ENCODE data around the gene ME3.
"Not testable (repeated sequence)": the region's sequence is repeated elsewhere in the genome, so short reads cannot be mapped to it uniquely, and the experiment has no call there.

ME3 gene

DNA sequence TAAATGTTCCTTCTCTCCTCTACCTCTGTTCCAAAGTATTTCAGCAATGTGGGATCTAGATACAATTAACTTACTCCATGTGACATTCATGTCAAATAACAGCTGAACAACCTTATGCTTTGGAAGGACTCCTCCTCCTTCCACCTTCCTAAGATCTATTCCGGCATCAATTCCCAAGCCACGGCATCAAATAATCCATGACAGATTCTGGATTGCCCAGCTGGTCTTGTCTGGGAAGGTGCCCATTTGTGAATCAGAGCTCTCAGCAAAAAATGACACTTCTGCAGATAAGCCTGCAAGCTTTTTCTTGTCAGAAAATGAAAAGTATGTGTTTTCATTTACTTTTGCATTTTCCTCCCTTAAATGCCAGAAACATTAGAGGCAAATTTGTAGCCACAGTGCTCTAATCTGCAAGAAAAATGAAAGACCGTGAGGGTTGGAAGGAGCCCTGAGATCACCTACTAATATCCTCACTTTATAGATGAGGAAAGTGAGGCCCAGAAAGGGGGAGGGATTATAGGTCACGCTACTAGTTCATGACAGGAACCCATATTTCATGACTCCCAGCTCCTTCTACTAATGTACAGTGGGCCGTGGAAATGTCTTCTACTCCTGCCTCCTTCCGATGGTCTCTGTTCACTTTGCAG is 124.0 kb downstream of the ME3 start:
- H4K5ac ChIP-seq (ENCODE audit: low read length), result no peak overlapping the region
- H2BK15ac ChIP-seq (replicated peaks; ENCODE audit: low read depth), result no peak overlapping the region
- no peak overlapping the region for H3K27ac ChIP-seq (ENCODE audit: low read depth, low read length)
- H3K27me3 ChIP-seq (ENCODE audit: insufficient read depth, low read length, poor library complexity), result no peaks in the 10 kb centered on the region
- no peaks in the 10 kb centered on the region for H3K79me1 ChIP-seq (ENCODE audit: low read length)
- H2BK5ac ChIP-seq (ENCODE audit: low read length), result no peak overlapping the region
- peaks cover 10% of the 10 kb centered on the region for H3K4me1 ChIP-seq (ENCODE audit: control insufficient read depth, low read depth, low read length)
- H3K4me3 ChIP-seq (ENCODE audit: low read length), result no peak overlapping the region
- WGBS (ENCODE audit: extremely low coverage, insufficient coverage, low lambda C conversion rate), result no CpG with 5 or more reads among the region's 6 CpGs
- H3K9ac ChIP-seq (ENCODE audit: low read length), result no peak overlapping the region
- H2AK5ac ChIP-seq (ENCODE audit: low read length), result no peak overlapping the region
- no peak overlapping the region for H2BK120ac ChIP-seq (ENCODE audit: low read depth, low read length)
- H3K36me3 ChIP-seq (ENCODE audit: control insufficient read depth, insufficient read depth, low read length), result no peaks in the 10 kb centered on the region
- no peak for DNase-seq
- no peak overlapping the region for H3K23ac ChIP-seq (ENCODE audit: low read length)
- no peak overlapping the region for H4K8ac ChIP-seq (ENCODE audit: low read depth, low read length)
- H3K56ac ChIP-seq (ENCODE audit: low read length), result no peak overlapping the region
- no peak overlapping the region for H3K4me2 ChIP-seq (ENCODE audit: low read length)
- H3K79me2 ChIP-seq (ENCODE audit: control insufficient read depth, insufficient read depth, low read length), result no peaks in the 10 kb centered on the region
- H3K4ac ChIP-seq (ENCODE audit: low read depth, low read length), result no peak overlapping the region
- H3K18ac ChIP-seq (ENCODE audit: low read length), result no peak overlapping the region

GRCh38 chr11:86547727-86548126 is 124.7 kb downstream of the ME3 start:
- Histone ChIP-seq H3K56ac (ENCODE audit: low read length) (no peak overlapping the region), H3K36me3 (ENCODE audit: control insufficient read depth, insufficient read depth, low read length) (no peaks in the 10 kb centered on the region), H3K79me2 (ENCODE audit: control insufficient read depth, insufficient read depth, low read length) (no peaks in the 10 kb centered on the region), H4K5ac (ENCODE audit: low read length) (no peak overlapping the region), H3K23ac (ENCODE audit: low read length) (no peak overlapping the region), H2BK15ac (replicated peaks; ENCODE audit: low read depth) (no peak overlapping the region), H3K4ac (ENCODE audit: low read depth, low read length) (no peak overlapping the region), H3K9ac (ENCODE audit: low read length) (no peak overlapping the region), H3K4me3 (ENCODE audit: low read length) (no peak overlapping the region), H3K79me1 (ENCODE audit: low read length) (no peaks in the 10 kb centered on the region), H3K27ac (ENCODE audit: low read depth, low read length) (no peak overlapping the region), H3K18ac (ENCODE audit: low read length) (no peak overlapping the region), H4K8ac (ENCODE audit: low read depth, low read length) (no peak overlapping the region), H3K4me1 (ENCODE audit: control insufficient read depth, low read depth, low read length) (peaks cover 10% of the 10 kb centered on the region), H2BK120ac (ENCODE audit: low read depth, low read length) (no peak overlapping the region), H2AK5ac (ENCODE audit: low read length) (no peak overlapping the region), H3K4me2 (ENCODE audit: low read length) (no peak overlapping the region), H2BK5ac (ENCODE audit: low read length) (no peak overlapping the region), H3K27me3 (ENCODE audit: insufficient read depth, low read length, poor library complexity) (no peaks in the 10 kb centered on the region)
- no peak for DNase-seq
- WGBS (ENCODE audit: extremely low coverage, insufficient coverage, low lambda C conversion rate), result no CpG with 5 or more reads among the region's 2 CpGs

- not testable (repeated sequence) for H3K36me3 ChIP-seq (ENCODE audit: control insufficient read depth, insufficient read depth, low read length); H3K27me3 ChIP-seq (ENCODE audit: insufficient read depth, low read length, poor library complexity); H3K23ac ChIP-seq (ENCODE audit: low read length); H3K27ac ChIP-seq (ENCODE audit: low read depth, low read length); H3K4ac ChIP-seq (ENCODE audit: low read depth, low read length); H4K8ac ChIP-seq (ENCODE audit: low read depth, low read length); H3K18ac ChIP-seq (ENCODE audit: low read length); H3K4me1 ChIP-seq (ENCODE audit: control insufficient read depth, low read depth, low read length); H3K79me1 ChIP-seq (ENCODE audit: low read length); H2BK15ac ChIP-seq (replicated peaks; ENCODE audit: low read depth); DNase-seq; H3K9ac ChIP-seq (ENCODE audit: low read length); H2BK120ac ChIP-seq (ENCODE audit: low read depth, low read length); H2AK5ac ChIP-seq (ENCODE audit: low read length); H3K79me2 ChIP-seq (ENCODE audit: control insufficient read depth, insufficient read depth, low read length); H3K4me3 ChIP-seq (ENCODE audit: low read length); H3K4me2 ChIP-seq (ENCODE audit: low read length); H4K5ac ChIP-seq (ENCODE audit: low read length); H3K56ac ChIP-seq (ENCODE audit: low read length); H2BK5ac ChIP-seq (ENCODE audit: low read length)
- WGBS (ENCODE audit: extremely low coverage, insufficient coverage, low lambda C conversion rate), result no CpG with 5 or more reads among the region's 3 CpGs
Observed at GRCh38 chr11:86541299-86541698, 131.1 kb downstream of the ME3 start.

GRCh38 chr11:86538223-86538548 is 134.2 kb downstream of the ME3 start:
- no peak overlapping the region for H2BK15ac ChIP-seq (replicated peaks; ENCODE audit: low read depth)
- no peak overlapping the region for H2AK5ac ChIP-seq (ENCODE audit: low read length)
- DNase-seq, result no peak
- no peak overlapping the region for H3K18ac ChIP-seq (ENCODE audit: low read length)
- no peak overlapping the region for H2BK5ac ChIP-seq (ENCODE audit: low read length)
- H3K79me1 ChIP-seq (ENCODE audit: low read length), result no peaks in the 10 kb centered on the region
- no peak overlapping the region for H3K4ac ChIP-seq (ENCODE audit: low read depth, low read length)
- no peaks in the 10 kb centered on the region for H3K79me2 ChIP-seq (ENCODE audit: control insufficient read depth, insufficient read depth, low read length)
- no peak overlapping the region for H3K56ac ChIP-seq (ENCODE audit: low read length)
- WGBS (ENCODE audit: extremely low coverage, insufficient coverage, low lambda C conversion rate), result no CpG with 5 or more reads among the region's 3 CpGs
- H3K36me3 ChIP-seq (ENCODE audit: control insufficient read depth, insufficient read depth, low read length), result no peaks in the 10 kb centered on the region
- H4K8ac ChIP-seq (ENCODE audit: low read depth, low read length), result no peak overlapping the region
- no peak overlapping the region for H3K27ac ChIP-seq (ENCODE audit: low read depth, low read length)
- H2BK120ac ChIP-seq (ENCODE audit: low read depth, low read length), result no peak overlapping the region
- H3K9ac ChIP-seq (ENCODE audit: low read length), result no peak overlapping the region
- no peak overlapping the region for H3K4me2 ChIP-seq (ENCODE audit: low read length)
- H3K4me1 ChIP-seq (ENCODE audit: control insufficient read depth, low read depth, low read length), result no peaks in the 10 kb centered on the region
- H3K4me3 ChIP-seq (ENCODE audit: low read length), result no peak overlapping the region
- H3K27me3 ChIP-seq (ENCODE audit: insufficient read depth, low read length, poor library complexity), result no peaks in the 10 kb centered on the region
- no peak overlapping the region for H4K5ac ChIP-seq (ENCODE audit: low read length)
- H3K23ac ChIP-seq (ENCODE audit: low read length), result no peak overlapping the region

DNA sequence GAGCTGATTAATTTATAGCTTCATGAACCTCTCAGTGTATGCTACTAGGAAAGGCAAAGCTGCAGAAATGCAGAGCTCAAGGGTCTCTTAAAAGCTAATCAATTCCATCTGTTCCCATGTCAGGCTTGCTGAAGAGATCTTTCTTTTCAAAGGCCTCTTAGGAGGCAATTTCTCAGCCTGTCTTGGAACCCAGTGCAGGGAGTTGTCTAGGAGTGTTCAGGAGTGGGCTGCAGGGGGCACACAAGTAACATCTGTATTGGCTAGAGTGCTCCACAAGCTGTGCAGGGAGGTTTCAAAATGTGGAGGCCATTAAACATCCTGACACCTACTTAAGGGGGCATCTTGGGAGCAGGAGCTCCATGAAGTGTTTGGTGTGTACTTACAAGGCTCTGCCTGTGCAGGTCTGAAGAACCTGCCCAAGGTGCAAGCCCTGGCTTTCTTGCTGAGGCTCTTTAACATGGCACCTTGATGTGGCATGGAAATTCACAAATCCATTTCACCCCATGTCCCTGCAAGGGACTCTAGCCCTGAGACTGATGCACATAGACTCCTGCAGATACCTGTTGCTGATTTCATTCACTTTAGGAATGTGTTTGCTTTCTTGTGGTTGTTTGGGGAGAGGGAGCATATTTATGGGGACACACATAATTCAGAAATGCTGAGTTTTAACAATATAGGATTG is 134.7 kb downstream of the ME3 start:
- H3K27ac ChIP-seq (ENCODE audit: low read depth, low read length), result no peak overlapping the region

GRCh38 chr11:86535773-86536172 is 136.6 kb downstream of the ME3 start:
- no peak overlapping the region for H3K56ac ChIP-seq (ENCODE audit: low read length)
- no peak overlapping the region for H3K27ac ChIP-seq (ENCODE audit: low read depth, low read length)

More for the DNA sequence above, 134.7 kb downstream of the ME3 start:
- Histone ChIP-seq H3K18ac (ENCODE audit: low read length) (no peak overlapping the region), H3K4me3 (ENCODE audit: low read length) (no peak overlapping the region), H3K4ac (ENCODE audit: low read depth, low read length) (no peak overlapping the region), H2BK15ac (replicated peaks; ENCODE audit: low read depth) (no peak overlapping the region), H4K5ac (ENCODE audit: low read length) (no peak overlapping the region), H3K4me2 (ENCODE audit: low read length) (no peak overlapping the region), H2BK5ac (ENCODE audit: low read length) (no peak overlapping the region), H3K23ac (ENCODE audit: low read length) (no peak overlapping the region), H3K9ac (ENCODE audit: low read length) (no peak overlapping the region), H2BK120ac (ENCODE audit: low read depth, low read length) (no peak overlapping the region), H4K8ac (ENCODE audit: low read depth, low read length) (no peak overlapping the region), H3K4me1 (ENCODE audit: control insufficient read depth, low read depth, low read length) (no peaks in the 10 kb centered on the region), H3K36me3 (ENCODE audit: control insufficient read depth, insufficient read depth, low read length) (no peaks in the 10 kb centered on the region), H3K79me1 (ENCODE audit: low read length) (no peaks in the 10 kb centered on the region), H3K56ac (ENCODE audit: low read length) (no peak overlapping the region), H2AK5ac (ENCODE audit: low read length) (no peak overlapping the region), H3K27me3 (ENCODE audit: insufficient read depth, low read length, poor library complexity) (no peaks in the 10 kb centered on the region), H3K79me2 (ENCODE audit: control insufficient read depth, insufficient read depth, low read length) (no peaks in the 10 kb centered on the region)
- peak; percentile 51 for DNase-seq

More at GRCh38 chr11:86535773-86536172, 136.6 kb downstream of the ME3 start:
- Histone ChIP-seq H3K23ac (ENCODE audit: low read length) (no peak overlapping the region), H3K4me2 (ENCODE audit: low read length) (no peak overlapping the region), H3K79me2 (ENCODE audit: control insufficient read depth, insufficient read depth, low read length) (no peaks in the 10 kb centered on the region), H3K4ac (ENCODE audit: low read depth, low read length) (no peak overlapping the region), H2BK120ac (ENCODE audit: low read depth, low read length) (no peak overlapping the region), H2AK5ac (ENCODE audit: low read length) (no peak overlapping the region), H4K5ac (ENCODE audit: low read length) (no peak overlapping the region), H3K36me3 (ENCODE audit: control insufficient read depth, insufficient read depth, low read length) (no peaks in the 10 kb centered on the region), H2BK5ac (ENCODE audit: low read length) (no peak overlapping the region), H3K4me1 (ENCODE audit: control insufficient read depth, low read depth, low read length) (no peaks in the 10 kb centered on the region), H4K8ac (ENCODE audit: low read depth, low read length) (no peak overlapping the region), H3K79me1 (ENCODE audit: low read length) (no peaks in the 10 kb centered on the region), H3K27me3 (ENCODE audit: insufficient read depth, low read length, poor library complexity) (no peaks in the 10 kb centered on the region), H3K4me3 (ENCODE audit: low read length) (no peak overlapping the region), H3K9ac (ENCODE audit: low read length) (no peak overlapping the region), H2BK15ac (replicated peaks; ENCODE audit: low read depth) (no peak overlapping the region), H3K18ac (ENCODE audit: low read length) (no peak overlapping the region)
- DNase-seq, result no peak

Data from mesendoderm (in vitro differentiated cells).